Measurements from ENCODE around the gene PSMG4.

PSMG4 gene

DNA sequence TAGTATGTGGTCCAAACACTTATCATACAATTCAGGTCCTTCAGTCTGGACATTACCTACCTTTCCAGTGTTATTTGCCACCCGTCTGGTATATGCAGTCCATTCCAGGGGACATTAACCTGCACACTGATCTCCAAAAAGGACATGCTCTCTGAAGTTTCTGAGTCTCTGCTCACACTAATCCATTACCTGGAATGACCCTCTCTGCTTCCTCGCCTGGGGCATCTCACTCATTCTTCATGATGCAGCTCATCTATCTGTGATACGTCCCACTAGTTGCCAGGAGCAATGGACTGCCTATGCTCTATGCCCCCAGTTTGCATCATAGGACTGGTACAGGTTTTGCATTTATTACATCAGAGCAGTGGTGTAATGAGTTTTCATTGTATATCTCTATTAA lies 25.4 kb upstream of the PSMG4 start:
- TF ChIP-seq POLR2AphosphoS5 (IDR thresholded peaks at IDR 0.05; ENCODE audit: low read depth): no peak
- no peak for TF ChIP-seq SPI1 (IDR thresholded peaks at IDR 0.05; ENCODE audit: borderline replicate concordance, low read depth)
- no peak for TF ChIP-seq GABPA (IDR thresholded peaks at IDR 0.05; ENCODE audit: low read depth)
- TF ChIP-seq, protein P1, sequence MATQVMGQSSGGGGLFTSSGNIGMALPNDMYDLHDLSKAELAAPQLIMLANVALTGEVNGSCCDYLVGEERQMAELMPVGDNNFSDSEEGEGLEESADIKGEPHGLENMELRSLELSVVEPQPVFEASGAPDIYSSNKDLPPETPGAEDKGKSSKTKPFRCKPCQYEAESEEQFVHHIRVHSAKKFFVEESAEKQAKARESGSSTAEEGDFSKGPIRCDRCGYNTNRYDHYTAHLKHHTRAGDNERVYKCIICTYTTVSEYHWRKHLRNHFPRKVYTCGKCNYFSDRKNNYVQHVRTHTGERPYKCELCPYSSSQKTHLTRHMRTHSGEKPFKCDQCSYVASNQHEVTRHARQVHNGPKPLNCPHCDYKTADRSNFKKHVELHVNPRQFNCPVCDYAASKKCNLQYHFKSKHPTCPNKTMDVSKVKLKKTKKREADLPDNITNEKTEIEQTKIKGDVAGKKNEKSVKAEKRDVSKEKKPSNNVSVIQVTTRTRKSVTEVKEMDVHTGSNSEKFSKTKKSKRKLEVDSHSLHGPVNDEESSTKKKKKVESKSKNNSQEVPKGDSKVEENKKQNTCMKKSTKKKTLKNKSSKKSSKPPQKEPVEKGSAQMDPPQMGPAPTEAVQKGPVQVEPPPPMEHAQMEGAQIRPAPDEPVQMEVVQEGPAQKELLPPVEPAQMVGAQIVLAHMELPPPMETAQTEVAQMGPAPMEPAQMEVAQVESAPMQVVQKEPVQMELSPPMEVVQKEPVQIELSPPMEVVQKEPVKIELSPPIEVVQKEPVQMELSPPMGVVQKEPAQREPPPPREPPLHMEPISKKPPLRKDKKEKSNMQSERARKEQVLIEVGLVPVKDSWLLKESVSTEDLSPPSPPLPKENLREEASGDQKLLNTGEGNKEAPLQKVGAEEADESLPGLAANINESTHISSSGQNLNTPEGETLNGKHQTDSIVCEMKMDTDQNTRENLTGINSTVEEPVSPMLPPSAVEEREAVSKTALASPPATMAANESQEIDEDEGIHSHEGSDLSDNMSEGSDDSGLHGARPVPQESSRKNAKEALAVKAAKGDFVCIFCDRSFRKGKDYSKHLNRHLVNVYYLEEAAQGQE (IDR thresholded peaks at IDR 0.05; ENCODE audit: insufficient replicate concordance, low read depth): no peak
- TF ChIP-seq, protein P2, sequence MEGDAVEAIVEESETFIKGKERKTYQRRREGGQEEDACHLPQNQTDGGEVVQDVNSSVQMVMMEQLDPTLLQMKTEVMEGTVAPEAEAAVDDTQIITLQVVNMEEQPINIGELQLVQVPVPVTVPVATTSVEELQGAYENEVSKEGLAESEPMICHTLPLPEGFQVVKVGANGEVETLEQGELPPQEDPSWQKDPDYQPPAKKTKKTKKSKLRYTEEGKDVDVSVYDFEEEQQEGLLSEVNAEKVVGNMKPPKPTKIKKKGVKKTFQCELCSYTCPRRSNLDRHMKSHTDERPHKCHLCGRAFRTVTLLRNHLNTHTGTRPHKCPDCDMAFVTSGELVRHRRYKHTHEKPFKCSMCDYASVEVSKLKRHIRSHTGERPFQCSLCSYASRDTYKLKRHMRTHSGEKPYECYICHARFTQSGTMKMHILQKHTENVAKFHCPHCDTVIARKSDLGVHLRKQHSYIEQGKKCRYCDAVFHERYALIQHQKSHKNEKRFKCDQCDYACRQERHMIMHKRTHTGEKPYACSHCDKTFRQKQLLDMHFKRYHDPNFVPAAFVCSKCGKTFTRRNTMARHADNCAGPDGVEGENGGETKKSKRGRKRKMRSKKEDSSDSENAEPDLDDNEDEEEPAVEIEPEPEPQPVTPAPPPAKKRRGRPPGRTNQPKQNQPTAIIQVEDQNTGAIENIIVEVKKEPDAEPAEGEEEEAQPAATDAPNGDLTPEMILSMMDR (IDR thresholded peaks at IDR 0.05; ENCODE audit: insufficient read depth, low read length): no peak

DNA sequence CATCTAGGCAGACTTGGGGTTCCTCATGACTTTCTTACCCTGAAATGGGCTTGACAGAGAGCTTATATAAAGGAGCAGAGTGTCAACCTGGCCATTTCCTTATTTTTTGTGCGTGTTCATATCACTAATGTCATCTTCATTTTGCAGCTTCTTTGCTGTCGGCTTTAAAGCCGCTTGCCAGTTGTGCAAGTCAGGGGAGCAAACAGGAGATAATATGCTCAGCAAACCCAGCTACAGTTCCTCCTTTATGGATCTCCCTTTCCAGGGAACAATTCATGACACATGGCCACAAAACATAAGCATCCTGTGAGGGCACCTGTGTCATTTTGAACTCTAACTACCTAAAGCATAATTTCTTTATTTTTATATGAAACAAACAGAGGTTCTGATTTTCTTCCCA lies 24.8 kb upstream of the PSMG4 start:
- DNase-seq (ENCODE audit: low read depth in 1 of 2, low spot score in 1 of 2): no peak
- H3K4me3 ChIP-seq (replicated peaks; ENCODE audit: insufficient read depth, low read length): no peak overlapping the region
- H3K27ac ChIP-seq (replicated peaks): no peak overlapping the region
- H3K27me3 ChIP-seq (ENCODE audit: insufficient read depth, poor library complexity, severe bottlenecking): peaks cover 78% of the 10 kb centered on the region
- TF ChIP-seq, protein P1 (IDR thresholded peaks at IDR 0.05; ENCODE audit: insufficient replicate concordance, low read depth): no peak
- TF ChIP-seq, protein P2 (IDR thresholded peaks at IDR 0.05; ENCODE audit: insufficient read depth, low read length): no peak
- TF ChIP-seq GABPA (IDR thresholded peaks at IDR 0.05; ENCODE audit: low read depth): no peak

More for the DNA sequence above, 25.4 kb upstream of the PSMG4 start:
- Histone ChIP-seq H3K27me3 (ENCODE audit: insufficient read depth, poor library complexity, severe bottlenecking) (peaks cover 77% of the 10 kb centered on the region), H3K4me3 (replicated peaks; ENCODE audit: insufficient read depth, low read length) (no peak overlapping the region), H3K27ac (replicated peaks) (no peak overlapping the region)
- DNase-seq (ENCODE audit: low read depth in 1 of 2, low spot score in 1 of 2): no peak

DNA sequence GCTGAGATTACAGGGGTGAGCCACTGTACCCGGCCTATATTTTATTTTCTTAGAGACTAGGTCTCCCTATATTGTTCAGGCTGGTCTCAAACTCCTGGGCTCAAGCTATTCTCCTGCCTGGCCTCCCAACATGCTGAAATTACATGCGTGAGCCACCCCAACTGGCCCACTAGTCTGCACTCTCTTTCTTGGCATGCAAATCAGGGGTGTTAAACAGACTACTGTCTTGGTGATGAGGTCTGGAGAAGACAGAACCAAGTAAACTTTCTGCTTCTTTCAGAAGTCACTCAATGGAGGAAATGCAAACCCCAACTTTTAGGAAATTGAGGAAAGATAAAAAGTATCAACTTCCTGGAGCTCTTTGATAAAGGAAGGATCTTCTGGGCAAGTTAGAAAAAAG lies 23.3 kb upstream of the PSMG4 start:
- no peak for DNase-seq (ENCODE audit: low read depth in 1 of 2, low spot score in 1 of 2)
- Histone ChIP-seq H3K4me3 (replicated peaks; ENCODE audit: insufficient read depth, low read length) (no peak overlapping the region), H3K27me3 (ENCODE audit: insufficient read depth, poor library complexity, severe bottlenecking) (peaks cover 69% of the 10 kb centered on the region), H3K27ac (replicated peaks) (no peak overlapping the region)
- TF ChIP-seq SPI1 (IDR thresholded peaks at IDR 0.05; ENCODE audit: borderline replicate concordance, low read depth): no peak
- TF ChIP-seq, protein P2 (IDR thresholded peaks at IDR 0.05; ENCODE audit: insufficient read depth, low read length): no peak
- no peak for TF ChIP-seq POLR2AphosphoS5 (IDR thresholded peaks at IDR 0.05; ENCODE audit: low read depth)
- TF ChIP-seq, protein P1 (IDR thresholded peaks at IDR 0.05; ENCODE audit: insufficient replicate concordance, low read depth): no peak
- TF ChIP-seq GABPA (IDR thresholded peaks at IDR 0.05; ENCODE audit: low read depth): no peak

All from HL-60 (cell line).